Measurements from ENCODE around the gene CNTN5. TPM values are rescaled to one million over a fixed set of nuclear protein-coding genes. Genes with fewer than 3 reads are reported as not detected.
A peak's percentile ranks its signal among the peaks of the same experiment; 100 is the strongest.

The CNTN5 gene
- total RNA-seq, 1 experiment from 2014 or later = not detected

DNA sequence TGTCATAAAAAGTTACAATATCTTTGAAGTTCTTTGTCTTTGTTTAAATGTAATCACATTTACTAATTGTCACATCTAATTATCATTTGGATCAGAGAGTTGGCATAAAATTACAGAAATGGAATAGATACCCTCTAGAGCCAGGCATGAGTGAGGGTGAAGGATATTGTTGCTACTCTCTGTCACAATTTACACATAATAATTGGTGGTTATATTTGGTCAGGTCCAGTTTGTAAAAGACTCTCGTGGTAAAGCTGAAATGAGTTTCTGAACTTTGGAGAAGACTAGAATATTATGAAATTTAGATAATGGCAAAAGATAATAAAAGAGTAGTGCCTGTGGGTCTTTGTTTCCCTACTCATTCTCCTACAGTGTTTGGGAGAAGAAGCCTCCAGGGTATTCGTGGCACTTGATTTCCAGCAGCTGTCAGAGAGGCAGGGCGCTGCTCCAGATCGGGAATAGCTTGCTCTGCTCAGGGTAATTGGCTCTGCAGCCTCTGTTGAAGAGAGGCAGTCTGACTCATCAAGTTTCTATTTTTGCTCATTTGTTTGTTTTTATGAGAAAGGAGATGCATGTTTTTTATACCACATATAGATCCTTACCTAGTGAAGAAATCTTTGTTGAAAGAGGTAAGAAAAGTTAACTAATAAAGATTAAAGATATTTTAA lies 349.9 kb downstream of the CNTN5 start:
- H3K4me2 ChIP-seq (ENCODE audit: insufficient read depth, insufficient read length, low read length) = no peak overlapping the region
- peak; percentile 45 for DNase-seq
- H3K79me1 ChIP-seq (ENCODE audit: insufficient read depth, low read depth, low read length, poor library complexity, severe bottlenecking) = no peaks in the 10 kb centered on the region
- no peak overlapping the region for H2BK15ac ChIP-seq (ENCODE audit: low read depth, low read length)
- Mint-ChIP-seq H3K4me3 (no peak overlapping the region), H3K9me3 (no peaks in the 10 kb centered on the region), H3K27ac (no peak overlapping the region), H3K27me3 (ENCODE audit: low read depth) (no peaks in the 10 kb centered on the region), H3K4me1 (peaks cover 0 to 5% of the 10 kb centered on the region in 2 experiments; a peak in 2 of 4 replicates), H3K36me3 (ENCODE audit: insufficient read depth in 1 of 3, low read depth in 3 of 3) (no peaks in the 10 kb centered on the region; a peak in 1 of 7 replicates)
- no peaks in the 10 kb centered on the region; the same call in 1 of the 2 replicates for H3K4me1 ChIP-seq (ENCODE audit: insufficient read depth, low read length)
- H3K56ac ChIP-seq (ENCODE audit: insufficient read length, low read depth, low read length) = no peak overlapping the region
- H3K23me2 ChIP-seq (ENCODE audit: insufficient read length, low read depth, low read length, poor library complexity, severe bottlenecking) = no peaks in the 10 kb centered on the region
- no peak overlapping the region for H3T11ph ChIP-seq (ENCODE audit: low read length)
- no peak overlapping the region for H4K8ac ChIP-seq (replicated peaks; ENCODE audit: insufficient read length, low read depth, low read length)
- no peak overlapping the region for H3K4ac ChIP-seq (ENCODE audit: low read depth, low read length)
- no peak overlapping the region for H2BK20ac ChIP-seq (ENCODE audit: low read depth, low read length, poor library complexity, severe bottlenecking)
- H3K18ac ChIP-seq (ENCODE audit: insufficient read length, low read depth, low read length) = no peak overlapping the region
- no peak overlapping the region for H4K91ac ChIP-seq (ENCODE audit: insufficient read length, low read depth, low read length)
- no peak overlapping the region for H3K9ac ChIP-seq (ENCODE audit: extremely low read depth, insufficient read length, low read length)
- H3K9me3 ChIP-seq (ENCODE audit: control insufficient read depth, low read depth, low read length) = no peaks in the 10 kb centered on the region
- TF ChIP-seq CTCF (conservative IDR thresholded peaks at IDR 0.05) = no peak
- H2AFZ ChIP-seq (ENCODE audit: low read length) = no peak overlapping the region
- H3K23ac ChIP-seq (ENCODE audit: insufficient read length, low read depth, low read length) = no peak overlapping the region
- no peak overlapping the region for H4K5ac ChIP-seq (ENCODE audit: insufficient read length, low read depth, low read length)
- WGBS (ENCODE audit: extremely low coverage, insufficient read length, low lambda C conversion rate) = no CpG with 5 or more reads among the region's 4 CpGs
- no peak overlapping the region for H3K27ac ChIP-seq (ENCODE audit: insufficient read length, low read depth, low read length)
- H2BK120ac ChIP-seq (ENCODE audit: low read depth, low read length, poor library complexity, severe bottlenecking) = no peak overlapping the region
- H2AK5ac ChIP-seq (ENCODE audit: insufficient read length, low read length) = no peak overlapping the region
- no peaks in the 10 kb centered on the region for H4K20me1 ChIP-seq (ENCODE audit: control insufficient read depth, insufficient read depth, insufficient read length)
- H2BK5ac ChIP-seq (ENCODE audit: insufficient read length, low read length) = no peak overlapping the region
- no peaks in the 10 kb centered on the region for H3K27me3 ChIP-seq (ENCODE audit: insufficient read depth, low read length)
- H3K79me2 ChIP-seq (ENCODE audit: insufficient read depth, low read length) = no peaks in the 10 kb centered on the region
- H3K14ac ChIP-seq (ENCODE audit: insufficient read depth, low read length) = no peak overlapping the region
- no peak overlapping the region for H2BK12ac ChIP-seq (ENCODE audit: insufficient read length, low read depth, low read length)
